ENCODE measurements around the gene SNCAIP.
A peak's percentile ranks its signal among the peaks of the same experiment; 100 is the strongest.

The SNCAIP gene

GRCh38 chr5:122458278-122458872, 146.3 kb downstream of the SNCAIP start:
- FAIRE-seq (peak; percentile 51), DNase-seq (ENCODE audit: insufficient read length, low spot score) (peak; percentile 7)
- TF ChIP-seq POLR2A (IDR thresholded peaks at IDR 0.05; ENCODE audit: low read depth, low read length) (no peak), POLR2AphosphoS5 (IDR thresholded peaks at IDR 0.05; ENCODE audit: low read depth, low read length) (no peak)

GRCh38 chr5:122462486-122462885, 150.4 kb downstream of the SNCAIP start:
- DNase-seq (ENCODE audit: insufficient read length, low spot score) (no peak), FAIRE-seq (no peak)
- TF ChIP-seq POLR2AphosphoS5 (IDR thresholded peaks at IDR 0.05; ENCODE audit: low read depth, low read length) (no peak), POU2F2 (IDR thresholded peaks at IDR 0.05; ENCODE audit: low read depth, low read length) (no peak), SPI1 (IDR thresholded peaks at IDR 0.05; ENCODE audit: low read depth, low read length) (no peak), POLR2A (IDR thresholded peaks at IDR 0.05; ENCODE audit: low read depth, low read length) (no peak), PAX5 (IDR thresholded peaks at IDR 0.05; ENCODE audit: insufficient read depth, low read length, severe bottlenecking) (no peak), TAF1 (IDR thresholded peaks at IDR 0.05; ENCODE audit: low read depth, low read length) (no peak)

- TF ChIP-seq PAX5 (IDR thresholded peaks at IDR 0.05; ENCODE audit: insufficient read depth, low read length, severe bottlenecking): no peak
- TF ChIP-seq POLR2AphosphoS5 (IDR thresholded peaks at IDR 0.05; ENCODE audit: low read depth, low read length): no peak
- no peak for TF ChIP-seq POLR2A (IDR thresholded peaks at IDR 0.05; ENCODE audit: low read depth, low read length)
- TF ChIP-seq SPI1 (IDR thresholded peaks at IDR 0.05; ENCODE audit: low read depth, low read length): no peak; the same call in 1 of the 2 replicates
- TF ChIP-seq TAF1 (IDR thresholded peaks at IDR 0.05; ENCODE audit: low read depth, low read length): no peak
- no peak for TF ChIP-seq POU2F2 (IDR thresholded peaks at IDR 0.05; ENCODE audit: low read depth, low read length)
- FAIRE-seq: no peak
- no peak for DNase-seq (ENCODE audit: insufficient read length, low spot score)
Measured at GRCh38 chr5:122463221-122463620, 151.2 kb downstream of the SNCAIP start.

- FAIRE-seq (no peak), DNase-seq (ENCODE audit: insufficient read length, low spot score) (no peak)
- TF ChIP-seq POU2F2 (IDR thresholded peaks at IDR 0.05; ENCODE audit: low read depth, low read length) (no peak), PAX5 (IDR thresholded peaks at IDR 0.05; ENCODE audit: insufficient read depth, low read length, severe bottlenecking) (no peak), POLR2AphosphoS5 (IDR thresholded peaks at IDR 0.05; ENCODE audit: low read depth, low read length) (no peak), SPI1 (IDR thresholded peaks at IDR 0.05; ENCODE audit: low read depth, low read length) (no peak), POLR2A (IDR thresholded peaks at IDR 0.05; ENCODE audit: low read depth, low read length) (no peak), TAF1 (IDR thresholded peaks at IDR 0.05; ENCODE audit: low read depth, low read length) (no peak)
Measured at GRCh38 chr5:122464191-122464590, 152.2 kb downstream of the SNCAIP start.

- DNase-seq (ENCODE audit: insufficient read length, low spot score): no peak
- TF ChIP-seq TAF1 (IDR thresholded peaks at IDR 0.05; ENCODE audit: low read depth, low read length) (no peak), POLR2AphosphoS5 (IDR thresholded peaks at IDR 0.05; ENCODE audit: low read depth, low read length) (no peak), POLR2A (IDR thresholded peaks at IDR 0.05; ENCODE audit: low read depth, low read length) (no peak), POU2F2 (IDR thresholded peaks at IDR 0.05; ENCODE audit: low read depth, low read length) (no peak), SPI1 (IDR thresholded peaks at IDR 0.05; ENCODE audit: low read depth, low read length) (no peak), PAX5 (IDR thresholded peaks at IDR 0.05; ENCODE audit: insufficient read depth, low read length, severe bottlenecking) (no peak)
- FAIRE-seq: no peak
Measured at GRCh38 chr5:122465031-122465577, 153.1 kb downstream of the SNCAIP start.

- FAIRE-seq: no peak
- no peak for TF ChIP-seq TAF1 (IDR thresholded peaks at IDR 0.05; ENCODE audit: low read depth, low read length)
- TF ChIP-seq PAX5 (IDR thresholded peaks at IDR 0.05; ENCODE audit: insufficient read depth, low read length, severe bottlenecking): no peak
- TF ChIP-seq SPI1 (IDR thresholded peaks at IDR 0.05; ENCODE audit: low read depth, low read length): no peak
- no peak for TF ChIP-seq POU2F2 (IDR thresholded peaks at IDR 0.05; ENCODE audit: low read depth, low read length)
- DNase-seq (ENCODE audit: insufficient read length, low spot score): no peak
Measured at GRCh38 chr5:122465994-122466393, 154.0 kb downstream of the SNCAIP start.

GRCh38 chr5:122468351-122469116, 156.5 kb downstream of the SNCAIP start:
- TF ChIP-seq PAX5 (IDR thresholded peaks at IDR 0.05; ENCODE audit: insufficient read depth, low read length, severe bottlenecking) (no peak), TAF1 (IDR thresholded peaks at IDR 0.05; ENCODE audit: low read depth, low read length) (no peak)
- FAIRE-seq (no peak), DNase-seq (ENCODE audit: insufficient read length, low spot score) (no peak)

- TF ChIP-seq PAX5 (IDR thresholded peaks at IDR 0.05; ENCODE audit: insufficient read depth, low read length, severe bottlenecking) (no peak), SPI1 (IDR thresholded peaks at IDR 0.05; ENCODE audit: low read depth, low read length) (no peak), POLR2AphosphoS5 (IDR thresholded peaks at IDR 0.05; ENCODE audit: low read depth, low read length) (no peak), POU2F2 (IDR thresholded peaks at IDR 0.05; ENCODE audit: low read depth, low read length) (no peak), TAF1 (IDR thresholded peaks at IDR 0.05; ENCODE audit: low read depth, low read length) (no peak), POLR2A (IDR thresholded peaks at IDR 0.05; ENCODE audit: low read depth, low read length) (no peak)
Measured at GRCh38 chr5:122469384-122469919, 157.4 kb downstream of the SNCAIP start.

GRCh38 chr5:122470365-122470764, 158.3 kb downstream of the SNCAIP start:
- FAIRE-seq: no peak
- no peak for DNase-seq (ENCODE audit: insufficient read length, low spot score)
- TF ChIP-seq TAF1 (IDR thresholded peaks at IDR 0.05; ENCODE audit: low read depth, low read length) (no peak), POLR2A (IDR thresholded peaks at IDR 0.05; ENCODE audit: low read depth, low read length) (no peak), PAX5 (IDR thresholded peaks at IDR 0.05; ENCODE audit: insufficient read depth, low read length, severe bottlenecking) (no peak), SPI1 (IDR thresholded peaks at IDR 0.05; ENCODE audit: low read depth, low read length) (no peak), POU2F2 (IDR thresholded peaks at IDR 0.05; ENCODE audit: low read depth, low read length) (no peak), POLR2AphosphoS5 (IDR thresholded peaks at IDR 0.05; ENCODE audit: low read depth, low read length) (no peak)

More at GRCh38 chr5:122469384-122469919, 157.4 kb downstream of the SNCAIP start:
- FAIRE-seq (no peak), DNase-seq (ENCODE audit: insufficient read length, low spot score) (no peak)
